HEK293 (cell line): ENCODE results near the gene FFAR1.

Experiments used
- CTCF ChIA-PET: fragments of 350-600 bp; formaldehyde crosslinking; extraction: SDS; loops from one replicate; lab custom pipeline; 2021; ENCODE audit warnings: antibody characterized with exemption; lab: Yijun Ruan, JAX
- POLR2A ChIA-PET: fragments of 300-600 bp; formaldehyde crosslinking; extraction: SDS; loops from one replicate; lab custom pipeline; 2020; ENCODE audit warnings: antibody characterized with exemption, inconsistent platforms; lab: Yijun Ruan, JAX
- H3K27ac ChIP-seq: fragments of 200-500 bp; sonication (Bioruptor generic); 2 replicates; pipeline ENCODE4 v1.5.1; 2014; ENCODE audit warnings: low read depth, low read length, control low read depth, inconsistent platforms; ENCODE audit errors: extremely low read depth
- H3K36me3 ChIP-seq, 2 experiments: fragments of 200-500 bp in 1 of 2; sonication (Bioruptor generic) in 1 of 2; 1 replicate in 1 of 2; 2 replicates in 1 of 2; pipeline ENCODE4 v1.5.1; 2014 to 2017; ENCODE audit warnings: inconsistent platforms in 2 of 2, low read length in 2 of 2; ENCODE audit not compliant: control insufficient read depth in 2 of 2, insufficient read depth in 1 of 2
- H3K4me1 ChIP-seq: fragments of 200-500 bp; sonication (Bioruptor generic); 2 replicates; pipeline ENCODE4 v1.5.1; 2014; ENCODE audit warnings: mild to moderate bottlenecking, low read length, inconsistent platforms; ENCODE audit not compliant: control insufficient read depth, insufficient read depth
- H3K4me3 ChIP-seq: 2 replicates; pipeline ENCODE4 v1.5.1; 2011; ENCODE audit warnings: low read depth, mild to moderate bottlenecking, control low read depth, low read length, moderate library complexity
- H3K9me3 ChIP-seq: fragments of 200-500 bp; sonication (Bioruptor generic); 2 replicates; pipeline ENCODE4 v1.5.1; 2014; ENCODE audit warnings: low read depth, low read length, inconsistent platforms; ENCODE audit not compliant: control insufficient read depth, insufficient read depth
- YY2 ChIP-seq: fragments of 450-650 bp; formaldehyde crosslinking; IDR thresholded peaks from 2 replicates; pipeline ENCODE4 v1.5.1; 2016; ENCODE audit warnings: missing biosample characterization, missing genetic modification characterization
- ZNF239 ChIP-seq: fragments of 450-650 bp; formaldehyde crosslinking; IDR thresholded peaks from 2 replicates; pipeline ENCODE4 v1.5.1; 2016; ENCODE audit warnings: missing biosample characterization, missing genetic modification characterization
- TF ChIP-seq, protein P1 (sequence below): fragments of 450-650 bp; formaldehyde crosslinking; IDR thresholded peaks from 2 replicates; pipeline ENCODE4 v1.5.1; 2016; ENCODE audit warnings: missing biosample characterization, missing genetic modification characterization, low read depth

The FFAR1 gene

DNA sequence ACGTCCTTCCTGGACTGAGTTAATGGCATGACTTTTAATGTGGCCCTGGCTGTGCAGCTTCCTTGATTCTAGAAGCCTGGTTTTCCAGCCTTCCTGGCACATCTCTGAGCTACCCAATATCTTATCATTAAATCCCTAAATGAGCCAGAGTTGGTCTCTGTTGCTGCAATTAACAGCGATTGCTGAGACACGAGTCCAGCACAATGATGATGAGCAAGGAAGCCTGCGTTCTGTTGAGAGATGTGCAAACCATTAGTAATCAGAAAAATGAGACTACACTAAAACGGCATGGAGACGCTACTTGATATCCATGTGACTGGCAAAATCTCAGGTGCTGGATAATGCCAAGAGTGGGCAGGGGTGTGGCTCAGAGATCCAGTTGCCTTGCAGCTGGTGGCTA, 49.4 kb downstream of the FFAR1 start:
- peaks cover 0 to 3% of the 10 kb centered on the region in 2 experiments; a peak in 1 of 3 replicates for H3K36me3 ChIP-seq
- H3K9me3 ChIP-seq: peaks cover 2% of the 10 kb centered on the region; the same call in 1 of the 2 replicates
- CTCF ChIA-PET: interaction anchor here (0.9 kb wide), 1 partner anchor 44 kb away, joined by 3 read pairs; no protein-coding TSS in a partner anchor
- no peak overlapping the region for H3K27ac ChIP-seq
- H3K4me3 ChIP-seq: no peak overlapping the region
- POLR2A ChIA-PET: no interaction called here
- TF ChIP-seq YY2 (tag by site-specific recombination) (no peak), ZNF239 (no peak)
- TF ChIP-seq, protein P1, sequence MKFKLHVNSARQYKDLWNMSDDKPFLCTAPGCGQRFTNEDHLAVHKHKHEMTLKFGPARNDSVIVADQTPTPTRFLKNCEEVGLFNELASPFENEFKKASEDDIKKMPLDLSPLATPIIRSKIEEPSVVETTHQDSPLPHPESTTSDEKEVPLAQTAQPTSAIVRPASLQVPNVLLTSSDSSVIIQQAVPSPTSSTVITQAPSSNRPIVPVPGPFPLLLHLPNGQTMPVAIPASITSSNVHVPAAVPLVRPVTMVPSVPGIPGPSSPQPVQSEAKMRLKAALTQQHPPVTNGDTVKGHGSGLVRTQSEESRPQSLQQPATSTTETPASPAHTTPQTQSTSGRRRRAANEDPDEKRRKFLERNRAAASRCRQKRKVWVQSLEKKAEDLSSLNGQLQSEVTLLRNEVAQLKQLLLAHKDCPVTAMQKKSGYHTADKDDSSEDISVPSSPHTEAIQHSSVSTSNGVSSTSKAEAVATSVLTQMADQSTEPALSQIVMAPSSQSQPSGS (tag by site-specific recombination): no peak
- H3K4me1 ChIP-seq: no peaks in the 10 kb centered on the region
